KOPT-K1 (cell line): ENCODE data around the gene PMEPA1.

Source experiments
- H3K27ac ChIP-seq: fragments of 200-600 bp; sonication (generic); 2 replicates; pipeline ENCODE4 v1.5.1; 2016; ENCODE audit warnings: antibody characterized with exemption, mild to moderate bottlenecking, low read depth, low read length; ENCODE audit not compliant: poor library complexity, severe bottlenecking
- H3K36me3 ChIP-seq: fragments of 200-600 bp; sonication (generic); 2 replicates; pipeline ENCODE4 v1.5.1; 2017; ENCODE audit warnings: antibody characterized with exemption, mild to moderate bottlenecking, low read length, moderate library complexity; ENCODE audit not compliant: insufficient read depth
- H3K9me3 ChIP-seq: fragments of 200-600 bp; sonication (generic); 2 replicates; pipeline ENCODE4 v1.5.1; 2017; ENCODE audit warnings: antibody characterized with exemption, low read length, mild to moderate bottlenecking; ENCODE audit not compliant: insufficient read depth, poor library complexity, severe bottlenecking

Gene PMEPA1

DNA sequence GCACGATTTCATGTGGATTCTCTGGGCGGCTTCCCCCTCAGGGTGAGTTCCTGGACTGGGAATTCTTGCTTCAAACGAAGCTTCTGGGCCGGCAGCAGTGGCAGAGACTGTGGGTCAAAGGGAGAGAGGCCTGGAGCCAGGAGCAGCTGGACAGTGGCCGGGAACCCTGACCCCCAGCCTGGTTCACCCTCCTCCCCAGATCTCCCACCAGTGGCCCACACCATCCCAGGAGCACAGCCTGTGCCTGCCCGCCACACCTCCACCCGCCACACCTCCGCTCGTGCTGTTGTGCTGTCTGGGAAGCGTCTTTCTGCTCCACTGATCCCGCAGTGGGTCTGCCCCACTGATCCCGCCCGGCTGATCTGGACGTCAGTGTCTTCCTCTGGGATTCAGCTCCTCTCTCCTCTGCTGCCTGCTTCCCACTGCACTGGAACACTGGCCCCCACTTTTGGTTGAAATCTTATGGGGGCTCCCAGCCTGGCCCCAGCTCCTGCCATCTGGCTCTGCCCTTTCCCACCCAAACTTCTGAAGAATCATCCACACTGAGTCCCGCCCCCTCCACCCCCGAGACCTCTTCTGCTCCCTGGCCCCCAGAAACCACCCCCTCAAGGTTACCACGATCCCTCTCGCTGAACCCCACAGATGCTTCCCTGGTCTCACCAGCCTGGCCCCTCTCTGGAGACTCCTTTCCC lies 99.4 kb downstream of the PMEPA1 start:
- Histone ChIP-seq H3K27ac (no peak overlapping the region), H3K36me3 (no peaks in the 10 kb centered on the region), H3K9me3 (no peaks in the 10 kb centered on the region)

DNA sequence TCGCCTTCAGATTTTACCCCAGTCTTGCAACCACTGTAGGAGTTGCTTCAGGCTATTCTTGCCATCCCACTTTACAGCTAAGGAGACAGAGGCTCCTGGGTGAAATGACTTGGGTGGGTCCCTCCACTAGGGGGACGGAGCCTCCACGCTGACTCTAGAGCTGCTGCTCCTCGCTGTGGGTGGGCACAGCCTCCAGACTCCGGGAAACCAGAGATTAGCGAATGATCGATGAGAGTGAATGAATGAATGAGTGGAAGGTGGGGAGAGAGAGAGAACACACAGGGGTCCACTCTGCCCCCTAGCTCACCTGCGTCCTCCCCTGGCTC lies 100.0 kb downstream of the PMEPA1 start:
- H3K36me3 ChIP-seq = no peaks in the 10 kb centered on the region
- no peaks in the 10 kb centered on the region for H3K9me3 ChIP-seq
- H3K27ac ChIP-seq = no peak overlapping the region

GRCh38 chr20:57609086-57609841 lies 100.6 kb downstream of the PMEPA1 start:
- H3K36me3 ChIP-seq = no peaks in the 10 kb centered on the region
- H3K9me3 ChIP-seq = no peaks in the 10 kb centered on the region
- no peak overlapping the region for H3K27ac ChIP-seq

DNA sequence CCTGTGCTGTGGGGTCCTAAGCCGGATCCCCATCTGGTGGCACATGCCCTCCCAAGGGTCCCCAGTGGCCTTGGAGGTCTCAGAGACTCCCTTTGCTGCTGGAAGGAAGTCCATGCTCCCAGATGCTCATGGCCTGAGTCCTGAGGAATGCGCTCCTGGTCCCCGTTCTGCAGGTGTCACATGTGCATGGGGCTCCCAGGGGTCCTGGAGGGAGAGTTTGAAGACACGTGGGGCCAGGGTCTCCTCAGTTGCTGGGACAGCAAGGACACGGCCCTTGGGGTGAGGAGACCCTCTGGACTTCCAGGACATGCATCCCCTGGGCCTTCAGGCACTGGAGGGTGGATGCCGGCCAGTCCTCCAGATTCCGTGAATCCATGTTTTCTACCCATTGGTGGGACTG lies 101.3 kb downstream of the PMEPA1 start:
- Histone ChIP-seq H3K9me3 (no peaks in the 10 kb centered on the region), H3K36me3 (no peaks in the 10 kb centered on the region), H3K27ac (no peak overlapping the region)

DNA sequence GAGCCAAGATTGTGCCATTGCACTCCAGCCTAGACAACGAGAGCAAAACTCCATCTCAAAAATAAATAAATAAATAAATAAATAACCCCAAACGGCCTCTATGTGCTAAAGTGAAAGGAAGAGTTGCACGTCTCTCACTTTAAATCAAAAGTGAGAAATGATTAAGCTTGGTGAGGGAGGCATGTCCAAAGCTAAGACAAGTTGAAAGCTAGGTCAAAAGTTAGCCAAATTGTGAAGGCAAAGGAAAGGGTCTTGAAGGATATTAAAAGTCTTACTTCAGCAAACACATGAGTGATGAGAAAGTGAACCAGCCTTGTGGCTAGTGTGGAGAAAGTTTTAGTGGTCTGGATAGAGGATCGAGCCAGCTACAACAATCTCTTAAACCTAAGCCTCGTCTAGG lies 103.9 kb downstream of the PMEPA1 start:
- Histone ChIP-seq H3K9me3 (no peaks in the 10 kb centered on the region), H3K36me3 (no peaks in the 10 kb centered on the region), H3K27ac (no peak overlapping the region)

DNA sequence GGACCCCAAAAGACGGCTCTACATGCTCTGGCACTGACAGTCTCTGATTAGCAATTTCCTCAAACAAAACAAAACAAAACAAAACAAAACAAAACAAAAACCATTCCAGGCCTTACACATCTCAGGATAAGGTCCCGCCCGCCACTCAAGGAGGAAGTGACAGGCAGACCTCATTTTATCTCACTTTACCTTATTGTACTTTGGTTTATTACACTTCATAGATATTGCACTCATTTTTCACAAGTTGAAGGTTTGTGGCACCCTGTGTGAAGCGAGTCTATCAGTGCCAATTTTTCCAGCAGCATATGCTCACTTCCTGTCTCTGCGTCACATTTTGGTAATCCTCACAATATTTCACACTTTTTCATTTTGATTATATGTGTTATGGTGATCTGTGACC lies 104.8 kb downstream of the PMEPA1 start:
- Histone ChIP-seq H3K36me3 (no peaks in the 10 kb centered on the region), H3K27ac (no peak overlapping the region), H3K9me3 (no peaks in the 10 kb centered on the region)

DNA sequence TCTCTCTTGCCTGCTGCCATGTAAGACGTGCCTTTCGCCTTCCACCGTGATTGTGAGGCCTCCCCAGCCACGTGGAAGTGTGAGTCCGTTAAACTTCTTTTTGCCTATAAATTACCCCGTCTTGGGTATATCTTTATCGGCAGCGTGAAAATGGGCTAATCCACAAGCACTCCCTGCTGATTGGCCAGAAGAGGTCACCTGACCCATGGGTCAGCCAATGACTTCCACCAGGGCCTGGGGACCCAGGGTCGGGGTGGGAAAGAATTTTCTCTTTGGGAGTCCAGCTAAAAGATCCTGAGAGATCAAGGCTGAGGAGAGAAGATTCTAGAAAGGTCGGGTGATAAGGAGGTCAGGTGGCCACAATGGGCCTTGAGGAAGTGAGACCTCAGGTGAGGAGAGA lies 106.7 kb downstream of the PMEPA1 start:
- H3K27ac ChIP-seq = no peak overlapping the region
- no peaks in the 10 kb centered on the region for H3K9me3 ChIP-seq
- H3K36me3 ChIP-seq = no peaks in the 10 kb centered on the region

DNA sequence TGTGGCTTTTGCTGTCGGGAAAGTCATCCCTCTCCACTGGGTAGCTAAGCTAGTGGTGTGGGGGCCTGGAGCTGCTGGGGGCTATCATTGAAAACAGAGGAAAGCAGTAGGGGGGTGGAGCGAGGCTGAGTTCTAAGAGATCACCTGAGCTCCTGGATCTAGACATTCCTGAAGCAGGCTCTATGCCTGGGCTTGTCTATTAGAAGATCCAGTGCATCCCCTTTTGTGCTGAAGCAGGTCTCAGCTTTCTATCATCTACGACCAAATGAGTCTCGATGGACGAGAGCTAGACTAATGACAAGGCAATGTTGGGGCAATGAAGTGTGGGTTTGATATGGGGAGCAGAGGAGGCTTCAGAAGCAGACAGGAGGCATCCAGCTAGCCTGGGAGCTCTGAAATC lies 108.1 kb downstream of the PMEPA1 start:
- no peaks in the 10 kb centered on the region for H3K36me3 ChIP-seq
- H3K9me3 ChIP-seq = no peaks in the 10 kb centered on the region
- no peak overlapping the region for H3K27ac ChIP-seq

- Histone ChIP-seq H3K9me3 (no peaks in the 10 kb centered on the region), H3K27ac (no peak overlapping the region), H3K36me3 (no peaks in the 10 kb centered on the region)
These were observed 108.6 kb downstream of the PMEPA1 start for GRCh38 chr20:57601211-57601570.

DNA sequence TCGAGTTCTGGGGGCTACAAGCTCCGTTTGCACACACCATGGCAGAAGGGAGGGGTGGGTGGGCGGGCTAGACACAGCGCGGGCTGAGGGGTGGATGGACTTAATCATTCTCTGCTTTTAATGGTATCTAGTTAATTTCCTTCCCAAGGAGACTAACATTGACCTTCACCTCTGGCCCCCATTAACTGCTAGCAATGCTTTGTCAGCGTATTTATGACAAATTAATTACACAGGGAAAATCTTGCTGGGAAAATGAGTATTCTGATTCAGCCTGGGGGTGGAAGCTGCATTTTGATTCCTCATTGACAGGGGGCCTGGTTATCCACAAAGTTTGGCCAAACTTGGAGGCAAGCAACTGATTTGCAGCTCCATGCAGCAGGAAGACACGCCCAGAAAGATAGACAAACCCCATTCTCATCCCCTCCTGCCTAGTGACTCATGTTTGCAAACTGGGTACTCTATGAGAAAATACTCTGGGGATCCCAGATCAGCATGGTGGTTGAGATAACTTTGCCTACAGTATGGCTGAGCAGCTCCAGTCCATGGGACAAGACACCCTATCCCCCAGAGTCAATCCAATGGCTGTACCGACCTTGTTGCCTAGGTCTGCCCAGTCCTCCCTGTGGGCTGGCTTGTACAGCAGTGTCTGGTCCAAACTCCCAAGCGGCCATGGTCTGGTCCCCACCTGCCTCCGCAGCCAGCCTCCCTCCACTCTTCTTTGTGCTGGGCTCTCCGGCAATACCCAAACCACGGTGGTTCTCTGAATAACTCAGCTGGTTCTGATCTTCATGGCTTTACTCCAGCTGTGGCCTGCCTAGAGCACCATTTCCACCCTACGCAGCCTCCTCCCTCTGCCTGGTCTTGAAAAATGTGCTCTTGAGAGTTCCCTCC lies 109.2 kb downstream of the PMEPA1 start:
- no peaks in the 10 kb centered on the region for H3K36me3 ChIP-seq
- no peak overlapping the region for H3K27ac ChIP-seq
- no peaks in the 10 kb centered on the region for H3K9me3 ChIP-seq

DNA sequence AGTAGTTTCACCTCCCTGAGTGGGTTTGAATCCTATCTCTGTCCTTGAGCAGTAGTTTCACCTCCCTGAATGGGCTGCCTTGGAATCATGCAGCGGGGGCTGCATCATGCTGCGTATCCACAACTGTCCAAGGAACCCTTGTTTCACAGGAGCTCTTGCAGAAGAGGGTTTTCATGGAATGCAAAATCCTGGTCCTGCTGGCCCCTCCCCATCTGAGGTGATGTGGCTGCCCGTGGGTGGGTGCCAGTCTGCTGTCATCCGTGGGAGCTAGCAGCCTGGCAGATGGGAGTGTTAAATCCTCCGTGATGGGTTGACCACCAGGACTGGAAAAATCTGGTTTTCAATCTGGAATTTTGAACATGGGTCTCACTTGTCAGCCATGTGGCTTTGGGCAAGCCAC lies 111.3 kb downstream of the PMEPA1 start:
- H3K27ac ChIP-seq = no peak overlapping the region
- H3K36me3 ChIP-seq = no peaks in the 10 kb centered on the region
- no peaks in the 10 kb centered on the region for H3K9me3 ChIP-seq
